Upper lobe of left lung (tissue), 4 donors: ENCODE results near the gene RPUSD4.

Experiments
- EP300 ChIP-seq, 4 donors: sonication (generic); formaldehyde crosslinking; IDR thresholded peaks; one replicate each; pipeline ENCODE4 v1.5.1; 2017; ENCODE audit warnings: antibody characterized with exemption in 4 of 4, control low read depth in 2 of 4
- POLR2A ChIP-seq, 4 donors: fragments of 450-650 bp; IDR thresholded peaks; one replicate each; pipeline ENCODE4 v1.5.1; 2016 to 2017; ENCODE audit warnings: antibody characterized with exemption in 4 of 4, mild to moderate bottlenecking in 2 of 4
- POLR2AphosphoS5 ChIP-seq, 2 donors: sonication (generic); formaldehyde crosslinking; IDR thresholded peaks; one replicate each; pipeline ENCODE4 v1.5.1; 2017; ENCODE audit warnings: antibody characterized with exemption in 2 of 2
- TF ChIP-seq, protein P1 (sequence below), 6 experiments: fragments of 450-650 bp in 4 of 6; fragments of 200-600 bp in 2 of 6; sonication (generic) in 2 of 6; IDR thresholded peaks; one replicate each; pipeline ENCODE4 v1.5.1; 2016 to 2019; ENCODE audit warnings: antibody characterized with exemption in 6 of 6

DNA sequence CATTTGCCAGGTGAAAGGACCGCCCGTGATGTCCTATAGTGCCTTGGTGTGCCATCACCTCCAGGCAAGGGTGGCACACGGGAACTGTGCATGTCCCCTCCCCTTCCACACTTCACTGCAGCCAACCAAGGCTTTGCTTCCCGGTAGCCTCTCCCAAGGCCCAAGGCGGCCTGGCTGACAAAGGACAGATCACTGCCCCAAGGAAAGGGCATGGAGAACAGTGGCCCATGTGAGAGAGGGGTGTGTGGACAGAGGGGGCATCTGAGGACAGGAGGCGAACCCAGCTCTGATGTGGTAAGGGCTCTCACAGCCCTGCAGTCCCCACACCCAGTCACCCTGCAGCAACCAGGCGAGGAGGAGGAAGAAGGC is 50.4 kb downstream of the RPUSD4 start:
- TF ChIP-seq, protein P1, sequence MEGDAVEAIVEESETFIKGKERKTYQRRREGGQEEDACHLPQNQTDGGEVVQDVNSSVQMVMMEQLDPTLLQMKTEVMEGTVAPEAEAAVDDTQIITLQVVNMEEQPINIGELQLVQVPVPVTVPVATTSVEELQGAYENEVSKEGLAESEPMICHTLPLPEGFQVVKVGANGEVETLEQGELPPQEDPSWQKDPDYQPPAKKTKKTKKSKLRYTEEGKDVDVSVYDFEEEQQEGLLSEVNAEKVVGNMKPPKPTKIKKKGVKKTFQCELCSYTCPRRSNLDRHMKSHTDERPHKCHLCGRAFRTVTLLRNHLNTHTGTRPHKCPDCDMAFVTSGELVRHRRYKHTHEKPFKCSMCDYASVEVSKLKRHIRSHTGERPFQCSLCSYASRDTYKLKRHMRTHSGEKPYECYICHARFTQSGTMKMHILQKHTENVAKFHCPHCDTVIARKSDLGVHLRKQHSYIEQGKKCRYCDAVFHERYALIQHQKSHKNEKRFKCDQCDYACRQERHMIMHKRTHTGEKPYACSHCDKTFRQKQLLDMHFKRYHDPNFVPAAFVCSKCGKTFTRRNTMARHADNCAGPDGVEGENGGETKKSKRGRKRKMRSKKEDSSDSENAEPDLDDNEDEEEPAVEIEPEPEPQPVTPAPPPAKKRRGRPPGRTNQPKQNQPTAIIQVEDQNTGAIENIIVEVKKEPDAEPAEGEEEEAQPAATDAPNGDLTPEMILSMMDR (IDR thresholded peaks at IDR 0.05), result no peak
- TF ChIP-seq POLR2AphosphoS5 (IDR thresholded peaks at IDR 0.05), result no peak
- no peak for TF ChIP-seq POLR2A (IDR thresholded peaks at IDR 0.05)
- no peak for TF ChIP-seq EP300 (IDR thresholded peaks at IDR 0.05)
